Measurements from ENCODE around the gene MYO16.

DNA sequence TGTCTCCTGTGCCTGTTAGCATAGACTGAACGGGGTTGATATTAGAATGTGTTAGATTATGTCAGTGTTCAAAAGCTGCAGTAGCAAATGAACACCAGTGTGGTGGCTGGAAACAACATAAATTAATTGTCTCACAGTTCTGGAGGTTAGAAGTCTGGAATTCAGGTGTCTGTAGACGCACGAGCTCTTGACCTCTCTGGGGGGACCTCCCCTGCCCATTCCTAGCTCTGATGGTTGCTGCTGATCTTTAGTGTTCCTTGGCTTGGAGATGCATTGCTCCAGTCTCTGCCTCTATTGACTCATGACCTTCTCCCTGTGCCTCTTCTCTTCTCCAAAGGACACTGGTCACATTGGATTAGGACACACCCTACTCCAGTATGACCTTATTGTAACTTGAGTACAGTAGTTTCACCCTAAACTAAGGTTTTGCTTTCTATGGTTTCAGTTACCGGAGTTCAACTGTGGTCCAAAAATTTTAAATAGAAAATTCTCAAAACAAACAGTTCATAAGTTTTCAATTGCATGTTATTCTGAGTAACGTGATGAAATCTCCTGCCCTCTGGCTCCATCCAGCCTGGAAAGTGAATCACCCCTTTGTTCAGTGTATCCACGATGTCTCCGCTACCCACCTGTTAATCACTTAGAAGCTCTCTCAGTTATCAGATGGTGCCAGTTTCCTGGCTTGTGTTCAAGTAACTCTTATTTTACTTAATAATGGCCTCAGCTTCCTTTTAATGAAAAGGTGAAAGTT is 273.2 kb downstream of the MYO16 start:
- TF ChIP-seq, protein P1, sequence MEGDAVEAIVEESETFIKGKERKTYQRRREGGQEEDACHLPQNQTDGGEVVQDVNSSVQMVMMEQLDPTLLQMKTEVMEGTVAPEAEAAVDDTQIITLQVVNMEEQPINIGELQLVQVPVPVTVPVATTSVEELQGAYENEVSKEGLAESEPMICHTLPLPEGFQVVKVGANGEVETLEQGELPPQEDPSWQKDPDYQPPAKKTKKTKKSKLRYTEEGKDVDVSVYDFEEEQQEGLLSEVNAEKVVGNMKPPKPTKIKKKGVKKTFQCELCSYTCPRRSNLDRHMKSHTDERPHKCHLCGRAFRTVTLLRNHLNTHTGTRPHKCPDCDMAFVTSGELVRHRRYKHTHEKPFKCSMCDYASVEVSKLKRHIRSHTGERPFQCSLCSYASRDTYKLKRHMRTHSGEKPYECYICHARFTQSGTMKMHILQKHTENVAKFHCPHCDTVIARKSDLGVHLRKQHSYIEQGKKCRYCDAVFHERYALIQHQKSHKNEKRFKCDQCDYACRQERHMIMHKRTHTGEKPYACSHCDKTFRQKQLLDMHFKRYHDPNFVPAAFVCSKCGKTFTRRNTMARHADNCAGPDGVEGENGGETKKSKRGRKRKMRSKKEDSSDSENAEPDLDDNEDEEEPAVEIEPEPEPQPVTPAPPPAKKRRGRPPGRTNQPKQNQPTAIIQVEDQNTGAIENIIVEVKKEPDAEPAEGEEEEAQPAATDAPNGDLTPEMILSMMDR (IDR thresholded peaks at IDR 0.05) = no peak
- no peak for TF ChIP-seq POLR2A (IDR thresholded peaks at IDR 0.05)
